ENCODE data around the gene ECE1. TPM values are rescaled to one million over a fixed set of nuclear protein-coding genes. Genes with fewer than 3 reads are reported as not detected.

Gene ECE1
- total and polyA plus RNA-seq, 2 donors (not counting 1 experiment from before 2014, with no cell fraction given): 131 to 138 TPM

DNA sequence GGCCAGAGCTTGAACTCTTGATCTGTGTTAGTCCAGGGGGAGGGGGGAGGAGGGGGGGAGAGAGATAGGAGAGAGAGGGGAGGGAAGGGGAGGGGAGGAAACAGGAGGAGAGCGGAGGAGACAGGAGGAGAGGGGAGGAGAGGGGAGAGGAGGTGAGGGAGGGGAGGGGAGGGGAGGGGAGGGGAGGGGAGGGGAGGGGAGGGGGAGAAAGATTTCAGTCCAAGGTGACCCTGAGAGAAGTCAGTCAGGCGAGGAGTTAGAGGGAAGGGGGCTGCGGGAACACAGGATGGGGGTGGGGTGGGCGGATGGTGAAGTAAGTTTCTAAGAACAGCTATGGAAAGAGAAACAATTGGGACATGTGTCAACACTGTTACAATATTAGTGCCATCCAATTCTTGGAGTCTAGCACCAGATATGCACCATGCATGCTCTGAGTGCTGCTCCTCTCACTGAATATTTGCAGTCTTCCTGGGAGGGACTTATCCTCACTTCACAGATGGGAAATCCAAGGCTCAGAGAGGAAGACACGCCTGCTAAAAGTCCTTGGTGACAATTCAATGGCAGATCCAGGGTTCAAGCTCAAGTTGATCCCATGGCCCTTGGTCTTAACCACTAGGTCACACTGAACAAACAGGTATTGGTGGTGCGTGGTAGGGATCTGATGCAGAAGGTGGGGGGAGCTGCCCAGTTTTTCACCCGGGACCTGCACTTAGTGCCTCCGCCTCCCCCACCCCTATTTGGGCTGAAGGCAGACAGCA lies 42.5 kb upstream of the ECE1 start:
- Histone ChIP-seq H3K36me3 (ENCODE audit: control insufficient read depth, insufficient read depth, low read length) (peaks cover 4% of the 10 kb centered on the region), H3K9ac (ENCODE audit: insufficient read depth, low read length) (no peak overlapping the region), H4K20me1 (ENCODE audit: control insufficient read depth, extremely low read depth, insufficient read depth, low read length) (no peaks in the 10 kb centered on the region), H3K9me3 (ENCODE audit: control insufficient read depth, insufficient read depth, low read depth, low read length) (no peaks in the 10 kb centered on the region), H2AFZ (ENCODE audit: low read length) (no peak overlapping the region), H3K4me2 (ENCODE audit: extremely low read depth, insufficient read depth, low read length) (no peak overlapping the region), H3K27ac (ENCODE audit: insufficient read depth, low read length) (no peak overlapping the region), H3K4me3 (replicated peaks in 1 of 4; ENCODE audit: control extremely low read depth in 1 of 4, insufficient read depth in 1 of 4, low read depth in 3 of 4, low read length in 4 of 4) (no peak overlapping the region), H3K4me1 (ENCODE audit: control insufficient read depth, extremely low read depth, insufficient read depth, low read length) (peaks cover 32% of the 10 kb centered on the region), H3K27me3 (ENCODE audit: control insufficient read depth, insufficient read depth, low read length) (no peaks in the 10 kb centered on the region), H3K79me2 (ENCODE audit: control insufficient read depth, insufficient read depth, low read length) (peaks cover 70% of the 10 kb centered on the region)
- TF ChIP-seq EZH2 (IDR thresholded peaks at IDR 0.05; ENCODE audit: low read length, missing control alignments): no peak
- TF ChIP-seq, protein P1, sequence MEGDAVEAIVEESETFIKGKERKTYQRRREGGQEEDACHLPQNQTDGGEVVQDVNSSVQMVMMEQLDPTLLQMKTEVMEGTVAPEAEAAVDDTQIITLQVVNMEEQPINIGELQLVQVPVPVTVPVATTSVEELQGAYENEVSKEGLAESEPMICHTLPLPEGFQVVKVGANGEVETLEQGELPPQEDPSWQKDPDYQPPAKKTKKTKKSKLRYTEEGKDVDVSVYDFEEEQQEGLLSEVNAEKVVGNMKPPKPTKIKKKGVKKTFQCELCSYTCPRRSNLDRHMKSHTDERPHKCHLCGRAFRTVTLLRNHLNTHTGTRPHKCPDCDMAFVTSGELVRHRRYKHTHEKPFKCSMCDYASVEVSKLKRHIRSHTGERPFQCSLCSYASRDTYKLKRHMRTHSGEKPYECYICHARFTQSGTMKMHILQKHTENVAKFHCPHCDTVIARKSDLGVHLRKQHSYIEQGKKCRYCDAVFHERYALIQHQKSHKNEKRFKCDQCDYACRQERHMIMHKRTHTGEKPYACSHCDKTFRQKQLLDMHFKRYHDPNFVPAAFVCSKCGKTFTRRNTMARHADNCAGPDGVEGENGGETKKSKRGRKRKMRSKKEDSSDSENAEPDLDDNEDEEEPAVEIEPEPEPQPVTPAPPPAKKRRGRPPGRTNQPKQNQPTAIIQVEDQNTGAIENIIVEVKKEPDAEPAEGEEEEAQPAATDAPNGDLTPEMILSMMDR (conservative IDR thresholded peaks at IDR 0.05 in 1 of 2, IDR thresholded peaks at IDR 0.05 in 1 of 2; ENCODE audit: low read depth in 1 of 2, low read length in 2 of 2): no peak
- DNase-seq (ENCODE audit: low read depth in 2 of 2): no peak

DNA sequence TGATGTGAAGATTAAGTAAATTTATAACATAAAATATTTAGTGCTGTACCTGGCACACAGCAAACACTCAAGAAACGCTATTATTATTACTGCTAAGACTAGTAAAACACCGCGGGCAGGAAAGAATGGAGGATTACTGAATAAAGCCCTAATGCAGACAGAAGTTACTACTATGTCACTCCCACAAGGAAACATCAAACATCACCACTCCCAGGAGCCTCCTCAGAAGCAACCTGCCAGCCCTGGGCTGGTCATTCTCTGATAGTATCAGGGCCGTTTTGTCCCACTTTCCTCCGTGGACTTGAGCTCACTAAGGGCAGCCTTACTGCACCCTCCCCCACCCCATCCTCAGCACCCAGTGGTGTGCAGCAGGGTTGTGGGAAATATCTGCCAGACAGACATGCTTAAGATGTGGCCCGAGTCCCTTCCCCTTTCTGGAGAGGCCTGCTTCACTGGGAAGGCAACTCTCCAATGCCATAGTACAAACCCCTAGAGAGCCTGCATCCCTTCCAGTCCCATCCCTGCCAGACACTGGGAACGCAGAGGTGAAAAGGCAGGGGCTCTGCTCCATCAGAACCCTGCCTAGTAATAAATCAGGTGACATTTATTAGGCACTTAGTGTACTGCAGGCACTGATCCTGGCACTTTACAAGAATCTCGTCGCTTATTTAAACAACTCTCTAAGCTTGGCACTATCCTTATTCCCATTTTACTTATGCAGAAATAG lies 41.7 kb upstream of the ECE1 start:
- no peak overlapping the region for H2AFZ ChIP-seq (ENCODE audit: low read length)
- TF ChIP-seq, protein P1 (conservative IDR thresholded peaks at IDR 0.05 in 1 of 2, IDR thresholded peaks at IDR 0.05 in 1 of 2; ENCODE audit: low read depth in 1 of 2, low read length in 2 of 2): no peak
- TF ChIP-seq EZH2 (IDR thresholded peaks at IDR 0.05; ENCODE audit: low read length, missing control alignments): no peak
- no peaks in the 10 kb centered on the region for H3K9me3 ChIP-seq (ENCODE audit: control insufficient read depth, insufficient read depth, low read depth, low read length)
- no peak overlapping the region for H3K4me3 ChIP-seq (replicated peaks in 1 of 4; ENCODE audit: control extremely low read depth in 1 of 4, insufficient read depth in 1 of 4, low read depth in 3 of 4, low read length in 4 of 4)
- H3K4me1 ChIP-seq (ENCODE audit: control insufficient read depth, extremely low read depth, insufficient read depth, low read length): peaks cover 31% of the 10 kb centered on the region
- no peak overlapping the region for H3K9ac ChIP-seq (ENCODE audit: insufficient read depth, low read length)
- H3K79me2 ChIP-seq (ENCODE audit: control insufficient read depth, insufficient read depth, low read length): peaks cover 70% of the 10 kb centered on the region
- H4K20me1 ChIP-seq (ENCODE audit: control insufficient read depth, extremely low read depth, insufficient read depth, low read length): no peaks in the 10 kb centered on the region
- H3K27ac ChIP-seq (ENCODE audit: insufficient read depth, low read length): no peak overlapping the region
- peaks cover 4% of the 10 kb centered on the region for H3K36me3 ChIP-seq (ENCODE audit: control insufficient read depth, insufficient read depth, low read length)
- no peak for DNase-seq (ENCODE audit: low read depth in 2 of 2)
- H3K4me2 ChIP-seq (ENCODE audit: extremely low read depth, insufficient read depth, low read length): no peak overlapping the region
- no peaks in the 10 kb centered on the region for H3K27me3 ChIP-seq (ENCODE audit: control insufficient read depth, insufficient read depth, low read length)

DNA sequence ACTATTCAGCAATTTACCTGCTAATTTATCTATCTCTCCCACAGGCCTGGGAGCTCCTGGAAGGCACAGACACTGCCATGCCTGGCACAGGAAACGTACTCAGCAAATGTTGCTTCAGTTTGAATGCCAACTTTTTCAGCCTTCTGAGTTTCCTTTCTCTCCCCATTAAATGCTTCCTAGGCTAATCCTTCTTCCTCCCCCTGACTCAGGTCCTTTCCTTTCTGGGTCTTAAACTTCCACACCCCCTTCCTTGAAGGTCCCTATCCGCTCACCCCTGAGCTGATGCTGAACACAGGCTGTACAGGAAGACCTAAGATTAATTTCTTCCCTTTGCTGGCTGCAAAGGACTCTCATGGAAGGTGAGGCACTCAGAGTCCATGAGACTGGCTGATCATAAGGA lies 40.3 kb upstream of the ECE1 start:
- no peak overlapping the region for H3K27ac ChIP-seq (ENCODE audit: insufficient read depth, low read length)
- TF ChIP-seq, protein P1 (conservative IDR thresholded peaks at IDR 0.05 in 1 of 2, IDR thresholded peaks at IDR 0.05 in 1 of 2; ENCODE audit: low read depth in 1 of 2, low read length in 2 of 2): no peak
- no peak for TF ChIP-seq EZH2 (IDR thresholded peaks at IDR 0.05; ENCODE audit: low read length, missing control alignments)
- no peaks in the 10 kb centered on the region for H3K9me3 ChIP-seq (ENCODE audit: control insufficient read depth, insufficient read depth, low read depth, low read length)
- peaks cover 37% of the 10 kb centered on the region for H3K4me1 ChIP-seq (ENCODE audit: control insufficient read depth, extremely low read depth, insufficient read depth, low read length)
- H3K27me3 ChIP-seq (ENCODE audit: control insufficient read depth, insufficient read depth, low read length): no peaks in the 10 kb centered on the region
- H3K79me2 ChIP-seq (ENCODE audit: control insufficient read depth, insufficient read depth, low read length): peaks cover 76% of the 10 kb centered on the region
- H3K4me3 ChIP-seq (replicated peaks in 1 of 4; ENCODE audit: control extremely low read depth in 1 of 4, insufficient read depth in 1 of 4, low read depth in 3 of 4, low read length in 4 of 4): no peak overlapping the region
- H2AFZ ChIP-seq (ENCODE audit: low read length): no peak overlapping the region
- no peak overlapping the region for H3K4me2 ChIP-seq (ENCODE audit: extremely low read depth, insufficient read depth, low read length)
- no peak for DNase-seq (ENCODE audit: low read depth in 2 of 2)
- H4K20me1 ChIP-seq (ENCODE audit: control insufficient read depth, extremely low read depth, insufficient read depth, low read length): no peaks in the 10 kb centered on the region
- no peak overlapping the region for H3K9ac ChIP-seq (ENCODE audit: insufficient read depth, low read length)
- peaks cover 4% of the 10 kb centered on the region for H3K36me3 ChIP-seq (ENCODE audit: control insufficient read depth, insufficient read depth, low read length)
